ENCODE results near the gene APOA4. TPM values are rescaled to one million over a fixed set of nuclear protein-coding genes. Genes with fewer than 3 reads are reported as not detected.

APOA4 gene
- total RNA-seq, 4 donors from 2014 or later, result 0.26 to 0.40 TPM; not detected in 2

DNA sequence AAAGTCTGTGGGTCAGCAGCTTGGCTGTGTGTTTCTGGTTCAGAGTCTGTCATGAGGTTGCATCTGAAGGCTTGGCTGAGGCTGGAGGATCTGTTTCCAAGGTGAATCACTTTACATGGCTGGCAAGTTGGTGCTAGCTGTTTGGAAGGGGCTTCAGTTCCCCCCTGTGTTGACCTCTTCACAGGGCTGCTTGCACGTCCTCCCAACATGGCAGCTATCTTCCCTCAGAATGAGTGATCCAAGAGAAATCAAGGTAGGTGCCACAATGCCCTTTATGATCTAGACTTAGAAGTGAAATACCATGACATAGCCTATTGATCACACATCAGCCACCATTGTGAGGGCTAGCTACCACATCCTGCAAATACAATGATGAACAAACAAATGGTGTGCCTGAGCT, 9.9 kb downstream of the APOA4 start:
- intact Hi-C loops (cut with DNase I), result no loop called here
- Histone ChIP-seq H3K4me3 (no peak overlapping the region), H3K4me1 (no peaks in the 10 kb centered on the region), H3K27me3 (no peaks in the 10 kb centered on the region), H3K36me3 (no peaks in the 10 kb centered on the region), H3K27ac (replicated peaks in 1 of 4) (no peak overlapping the region), H3K9me3 (no peaks in the 10 kb centered on the region)
- DNase-seq (ENCODE audit: extremely low spot score), result no peak
- TF ChIP-seq POLR2A (IDR thresholded peaks at IDR 0.05; ENCODE audit: low read depth) (no peak), POLR2AphosphoS5 (IDR thresholded peaks at IDR 0.05) (no peak), EP300 (IDR thresholded peaks at IDR 0.05) (no peak), CTCF (IDR thresholded peaks at IDR 0.05) (no peak)
- 86% methylated on average over 1 of the region's 1 CpG for WGBS

DNA sequence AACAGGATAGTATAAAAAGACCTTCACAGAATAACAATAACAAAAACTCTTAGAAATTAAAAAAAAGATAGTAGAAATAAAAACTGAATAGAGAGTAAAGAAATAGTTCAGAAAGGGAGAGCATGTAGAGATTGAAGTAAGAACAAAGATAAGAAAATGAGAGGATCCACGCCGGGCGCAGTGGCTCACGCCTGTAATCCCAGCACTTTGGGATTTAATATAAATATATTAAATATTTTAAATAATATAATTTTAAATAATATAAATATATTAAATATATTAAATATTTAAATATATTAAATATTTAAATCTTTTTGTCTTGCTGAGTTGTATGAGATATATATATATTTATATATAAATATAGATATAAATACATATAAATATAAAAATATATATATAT, 11.0 kb downstream of the APOA4 start:
- TF ChIP-seq POLR2A (IDR thresholded peaks at IDR 0.05; ENCODE audit: low read depth) (no peak), CTCF (IDR thresholded peaks at IDR 0.05) (no peak), POLR2AphosphoS5 (IDR thresholded peaks at IDR 0.05) (no peak)
- 85% methylated on average over 4 of the region's 4 CpGs for WGBS
- H3K4me1 ChIP-seq, result no peaks in the 10 kb centered on the region

GRCh38 chr11:116811194-116811593, 11.9 kb downstream of the APOA4 start:
- Histone ChIP-seq H3K9me3 (no peaks in the 10 kb centered on the region), H3K27ac (replicated peaks in 1 of 4) (no peak overlapping the region), H3K27me3 (no peaks in the 10 kb centered on the region), H3K4me1 (no peaks in the 10 kb centered on the region), H3K36me3 (no peaks in the 10 kb centered on the region), H3K4me3 (no peak overlapping the region)
- no peak for DNase-seq (ENCODE audit: extremely low spot score)
- no peak for TF ChIP-seq POLR2A (IDR thresholded peaks at IDR 0.05; ENCODE audit: low read depth)
- no peak for TF ChIP-seq EP300 (IDR thresholded peaks at IDR 0.05)
- TF ChIP-seq CTCF (IDR thresholded peaks at IDR 0.05), result no peak
- no peak for TF ChIP-seq POLR2AphosphoS5 (IDR thresholded peaks at IDR 0.05)
- intact Hi-C loops (cut with DNase I), result no loop called here
- WGBS, result 72% methylated on average over 3 of the region's 3 CpGs

More for the DNA sequence above, 11.0 kb downstream of the APOA4 start:
- Histone ChIP-seq H3K9me3 (no peaks in the 10 kb centered on the region), H3K36me3 (no peaks in the 10 kb centered on the region), H3K27me3 (no peaks in the 10 kb centered on the region), H3K4me3 (no peak overlapping the region), H3K27ac (replicated peaks in 1 of 4) (no peak overlapping the region)
- intact Hi-C loops (cut with DNase I), result no loop called here
- no peak for DNase-seq (ENCODE audit: extremely low spot score)

DNA sequence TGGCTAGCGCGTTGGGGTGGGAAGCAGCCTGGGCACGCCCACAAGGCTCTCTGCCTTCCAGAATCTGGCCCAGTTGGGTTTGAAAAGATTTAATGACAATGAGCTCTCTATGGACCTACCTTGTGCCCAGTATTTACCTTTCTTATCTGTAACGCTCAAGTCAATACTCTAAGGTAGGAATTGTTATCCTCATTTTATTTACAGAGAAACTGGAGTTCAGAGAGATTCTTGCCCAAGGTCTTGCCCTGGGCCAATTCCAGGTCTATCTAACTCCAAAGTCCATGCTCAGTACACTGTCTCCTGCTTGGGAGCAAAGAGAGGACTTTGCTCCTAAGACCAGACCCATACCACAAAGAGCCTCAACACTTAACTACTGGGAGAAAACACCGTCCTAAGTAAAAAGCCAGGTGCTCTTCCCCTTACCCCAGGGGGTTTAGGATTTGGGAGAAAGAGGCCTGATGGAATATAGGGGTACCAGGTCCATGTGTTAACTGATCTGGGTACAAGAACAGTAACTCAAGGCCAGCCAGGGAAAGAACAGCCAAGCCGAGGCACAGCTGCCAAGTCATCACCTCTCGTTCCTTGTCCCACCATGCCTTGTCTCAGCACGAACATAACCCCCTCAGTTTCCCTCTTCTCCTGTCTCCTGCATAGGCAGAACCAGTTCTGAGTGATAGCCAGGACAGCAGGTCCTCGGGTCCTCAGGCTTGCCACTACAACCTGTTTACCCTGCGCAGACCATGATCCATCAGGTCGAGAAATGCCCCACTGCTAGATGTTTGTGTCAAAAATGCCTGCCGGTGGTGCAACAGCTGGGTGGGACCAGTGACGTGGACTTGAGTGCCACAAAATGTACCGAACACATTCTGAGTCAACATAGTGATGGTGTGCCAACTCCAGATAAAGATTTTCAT, 14.6 kb downstream of the APOA4 start:
- Histone ChIP-seq H3K4me3 (no peak overlapping the region), H3K27me3 (no peaks in the 10 kb centered on the region), H3K4me1 (no peaks in the 10 kb centered on the region), H3K27ac (replicated peaks in 1 of 4) (no peak overlapping the region), H3K36me3 (no peaks in the 10 kb centered on the region), H3K9me3 (no peaks in the 10 kb centered on the region)
- 83% methylated on average over 14 of the region's 14 CpGs for WGBS
- intact Hi-C loops (cut with DNase I), result no loop called here
- TF ChIP-seq EP300 (IDR thresholded peaks at IDR 0.05), result no peak
- TF ChIP-seq POLR2AphosphoS5 (IDR thresholded peaks at IDR 0.05), result no peak
- TF ChIP-seq CTCF (IDR thresholded peaks at IDR 0.05), result no peak
- TF ChIP-seq POLR2A (IDR thresholded peaks at IDR 0.05; ENCODE audit: low read depth), result no peak
- no peak for DNase-seq (ENCODE audit: extremely low spot score)
